Spinal cord (tissue), 10 donors: ENCODE data around the gene CAMKK1. TPM values are rescaled to one million over a fixed set of nuclear protein-coding genes. Genes with fewer than 3 reads are reported as not detected.

Experiments used
- DNase-seq, 6 donors: peaks; one replicate each; pipeline versions ENCODE4 v3.0.0 to v3.0.0-alpha.2; 2013 to 2015; ENCODE audit warnings: low spot score in 6 of 6, low read depth in 4 of 6
- H3K27ac ChIP-seq: one replicate; pipeline ENCODE4 v1.5.1; 2013; ENCODE audit warnings: low read depth, low read length, control low read depth
- H3K27me3 ChIP-seq: one replicate; pipeline ENCODE4 v1.6.1; 2013; ENCODE audit warnings: low read length; ENCODE audit not compliant: control insufficient read depth, insufficient read depth
- H3K36me3 ChIP-seq: one replicate; pipeline ENCODE4 v1.6.1; 2013; ENCODE audit warnings: low read length; ENCODE audit not compliant: control insufficient read depth, insufficient read depth
- H3K4me1 ChIP-seq: one replicate; pipeline ENCODE4 v1.6.1; 2013; ENCODE audit warnings: low read length; ENCODE audit not compliant: control insufficient read depth, insufficient read depth
- H3K4me3 ChIP-seq: one replicate; pipeline ENCODE4 v1.5.1; 2013; ENCODE audit warnings: low read depth, low read length, control low read depth
- H3K9me3 ChIP-seq: one replicate; pipeline ENCODE4 v1.6.1; 2013; ENCODE audit warnings: low read length; ENCODE audit not compliant: control insufficient read depth, insufficient read depth
- WGBS: methylation state at CpG from one replicate; pipeline ENCODE4 v1.1.5; 2013; ENCODE audit warnings: missing lambda C conversion rate; ENCODE audit not compliant: insufficient coverage; 5-methylcytosine and 5-hydroxymethylcytosine counted together
- polyA plus RNA-seq, 2 donors: library from polyadenylated mRNA; unstranded; fragments of 120-200 nt; gene quantifications; one replicate each; pipeline ENCODE4 v1.2.1, GENCODE V29; 2013; ENCODE audit not compliant: insufficient read length in 2 of 2
- total RNA-seq, 2 donors: library from RNA; depleted of rRNA in 1 of 2; stranded (reverse); fragments of 120-200 nt in 1 of 2; fragments of >200 nt in 1 of 2; gene quantifications; one replicate each; pipeline versions ENCODE4 v1.2.3 to v1.2.4, GENCODE V29; 2013 to 2014
- donor health status: healthy.

The CAMKK1 gene
- total and polyA plus RNA-seq, 4 donors = 5.2 to 22.5 (median 13.5) TPM

DNA sequence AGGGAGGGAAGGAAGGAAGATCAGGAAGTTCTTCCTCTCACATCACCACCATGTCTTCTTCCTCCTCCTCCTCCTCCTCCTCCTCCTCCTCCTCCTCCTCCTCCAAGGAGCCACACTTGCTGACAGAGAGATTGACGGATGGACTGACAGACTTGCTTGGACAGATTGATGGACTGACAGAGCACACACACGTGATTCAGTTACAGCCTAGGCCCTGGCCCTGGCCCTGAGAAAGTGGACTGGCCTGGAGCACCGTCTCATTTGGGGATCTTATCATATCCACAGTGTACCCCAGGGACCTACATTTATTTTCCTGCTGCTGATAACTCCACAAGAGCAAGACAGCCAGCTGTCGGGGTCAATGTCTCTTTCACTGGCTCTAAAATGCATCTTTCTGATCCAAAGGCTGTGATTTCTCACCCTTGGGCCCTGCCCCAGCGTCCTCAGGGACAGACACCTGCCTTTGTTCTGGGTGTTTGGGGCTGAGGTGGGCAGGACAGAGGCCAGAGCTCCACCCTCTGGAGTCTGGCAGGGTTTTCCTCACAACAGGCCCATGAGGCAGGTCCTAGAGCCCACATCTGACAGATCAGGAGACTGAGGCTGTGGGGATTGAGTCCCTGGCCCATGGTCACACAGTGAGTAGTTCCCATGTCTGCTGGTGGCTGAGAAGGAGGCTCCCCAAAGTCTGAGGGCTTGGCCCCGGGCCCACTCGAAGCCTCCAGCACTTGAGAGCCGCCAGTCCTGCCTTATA lies 25.7 kb upstream of the CAMKK1 start:
- no peak overlapping the region for H3K4me3 ChIP-seq
- WGBS = 66% methylated on average over 8 of the region's 8 CpGs
- H3K27ac ChIP-seq = no peak overlapping the region
- H3K27me3 ChIP-seq = no peaks in the 10 kb centered on the region
- H3K9me3 ChIP-seq = no peaks in the 10 kb centered on the region
- no peak for DNase-seq
- H3K4me1 ChIP-seq = peaks cover 14% of the 10 kb centered on the region
- no peaks in the 10 kb centered on the region for H3K36me3 ChIP-seq

DNA sequence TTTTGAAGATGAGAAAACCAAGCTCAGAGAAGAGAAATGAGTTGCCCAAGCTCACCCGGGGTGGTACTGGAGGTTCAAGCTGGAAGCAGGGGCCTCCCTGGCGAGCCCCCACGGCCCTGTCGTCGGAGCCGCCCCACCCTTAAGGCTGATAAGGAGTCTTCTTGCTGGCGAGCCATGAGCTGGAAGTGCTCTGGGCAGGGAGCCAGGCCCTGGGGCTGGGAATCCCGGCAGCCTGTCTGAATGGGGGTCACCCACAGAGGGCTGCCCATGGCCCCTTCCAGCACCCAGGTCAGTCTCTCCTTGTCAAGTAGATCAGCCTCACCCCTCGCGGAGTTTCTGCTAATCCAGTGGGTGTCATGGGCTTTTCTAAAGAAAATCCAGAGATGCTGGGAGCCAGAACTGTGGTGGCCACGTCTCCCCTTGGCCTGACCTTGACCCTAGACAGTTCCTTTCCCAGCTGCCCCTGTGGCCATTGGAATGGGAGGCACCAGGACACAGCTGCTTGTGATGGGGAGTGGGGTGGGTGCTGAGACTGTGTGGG lies 24.6 kb upstream of the CAMKK1 start:
- Histone ChIP-seq H3K27ac (no peak overlapping the region), H3K27me3 (no peaks in the 10 kb centered on the region), H3K4me1 (peaks cover 15% of the 10 kb centered on the region), H3K36me3 (no peaks in the 10 kb centered on the region), H3K4me3 (no peak overlapping the region), H3K9me3 (no peaks in the 10 kb centered on the region)
- 42% methylated on average over 11 of the region's 11 CpGs for WGBS
- no peak for DNase-seq

DNA sequence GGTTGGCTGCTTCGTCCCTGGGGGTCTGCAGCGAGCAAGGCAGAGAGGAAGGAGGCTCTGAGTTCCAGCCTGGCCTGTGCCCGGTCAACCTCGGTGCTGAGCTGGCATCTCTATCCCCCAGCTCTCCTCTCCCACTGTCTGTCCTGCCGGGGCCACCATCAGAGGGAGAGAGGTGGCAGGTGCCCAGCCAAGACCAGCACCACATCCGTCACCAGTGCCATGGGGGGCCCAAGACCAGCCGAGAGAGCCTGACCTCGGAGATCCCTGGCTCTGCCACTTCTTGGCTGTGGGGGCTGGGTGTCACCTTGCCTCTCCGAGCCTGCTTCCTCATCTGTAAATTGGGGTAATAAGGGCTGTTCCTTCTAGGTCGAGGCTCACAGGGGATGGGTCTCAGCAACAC lies 24.0 kb upstream of the CAMKK1 start:
- no peaks in the 10 kb centered on the region for H3K9me3 ChIP-seq
- no peaks in the 10 kb centered on the region for H3K36me3 ChIP-seq
- no peaks in the 10 kb centered on the region for H3K27me3 ChIP-seq
- WGBS = 73% methylated on average over 6 of the region's 10 CpGs
- no peak for DNase-seq
- H3K27ac ChIP-seq = no peak overlapping the region
- H3K4me1 ChIP-seq = peaks cover 15% of the 10 kb centered on the region
- no peak overlapping the region for H3K4me3 ChIP-seq

DNA sequence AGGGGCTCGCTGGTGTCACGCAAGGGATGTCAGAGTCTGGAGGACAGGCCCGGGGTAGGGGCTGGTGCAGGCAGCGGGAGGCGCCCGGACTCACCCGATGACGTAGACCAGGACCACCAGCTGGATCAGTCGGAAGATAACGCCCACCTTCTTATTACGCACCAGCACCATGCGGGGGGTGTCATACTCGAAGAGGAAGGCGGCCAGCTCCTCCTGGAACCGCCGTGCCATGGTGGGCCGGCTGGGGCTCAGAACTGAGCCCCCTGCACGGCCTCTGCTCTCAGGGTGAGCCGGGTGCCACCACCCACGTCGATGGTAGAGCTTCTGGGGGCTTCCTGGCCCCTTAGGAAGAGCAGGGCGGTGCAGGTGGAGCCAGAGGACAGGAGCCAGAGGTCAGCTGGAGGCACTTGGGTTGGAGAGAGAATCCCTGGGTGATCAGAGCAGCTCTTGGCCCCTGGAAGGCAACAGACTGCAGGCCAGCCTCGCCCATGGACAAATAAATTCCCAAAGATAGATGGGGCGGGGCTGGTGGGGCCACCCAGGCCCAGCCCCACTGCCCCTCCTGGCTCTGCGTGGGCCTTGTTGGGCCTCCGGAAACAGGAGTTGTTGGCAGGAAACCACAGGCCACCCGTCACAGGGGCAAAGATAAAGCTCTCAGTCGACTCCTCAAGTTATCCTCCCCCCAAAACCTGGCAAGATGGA lies 23.3 kb upstream of the CAMKK1 start, which contains the start of gene P2RX1:
TSS of gene P2RX1 (minus strand) at position 471 of the 702 bp plus-strand sequence. CDS start at position 231, 240 bp downstream.
- no peak for DNase-seq
- H3K4me3 ChIP-seq = no peak within 1 kb of the TSS

DNA sequence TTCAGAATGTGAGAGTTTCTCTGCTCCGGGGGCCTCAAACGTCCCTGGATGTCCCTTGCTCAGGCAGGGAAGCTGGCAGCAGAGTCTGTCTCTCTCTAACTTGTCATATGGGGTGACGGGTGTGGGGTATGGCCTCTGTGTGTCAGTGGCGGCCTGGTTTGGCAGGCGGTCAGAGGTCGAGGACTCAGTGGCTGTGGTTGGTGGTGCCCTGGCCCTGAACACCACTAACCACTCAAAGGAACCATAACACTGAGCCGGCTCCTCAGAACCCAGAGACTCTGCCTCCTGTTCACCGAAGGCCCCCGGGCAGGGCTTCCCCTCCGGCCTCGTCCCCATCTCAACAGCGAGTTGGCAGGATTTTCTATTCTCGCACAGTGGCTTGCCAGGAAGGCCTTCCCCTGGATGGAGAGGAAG lies 22.7 kb upstream of the CAMKK1 start:
- DNase-seq = no peak
- H3K9me3 ChIP-seq = no peaks in the 10 kb centered on the region
- no peak overlapping the region for H3K4me3 ChIP-seq
- no peak overlapping the region for H3K27ac ChIP-seq
- 88% methylated on average over 11 of the region's 13 CpGs for WGBS
- no peaks in the 10 kb centered on the region for H3K27me3 ChIP-seq
- no peaks in the 10 kb centered on the region for H3K36me3 ChIP-seq
- peaks cover 15% of the 10 kb centered on the region for H3K4me1 ChIP-seq

More for the DNA sequence above, 23.3 kb upstream of the CAMKK1 start, which contains the start of gene P2RX1:
- Histone ChIP-seq H3K9me3 (no peaks in the 10 kb centered on the region), H3K27ac (no peak within 1 kb of the TSS), H3K36me3 (no peaks in the 10 kb centered on the region), H3K27me3 (no peaks in the 10 kb centered on the region), H3K4me1 (peaks cover 15% of the 10 kb centered on the region)
- 82% methylated on average over 28 of the region's 28 CpGs for WGBS

DNA sequence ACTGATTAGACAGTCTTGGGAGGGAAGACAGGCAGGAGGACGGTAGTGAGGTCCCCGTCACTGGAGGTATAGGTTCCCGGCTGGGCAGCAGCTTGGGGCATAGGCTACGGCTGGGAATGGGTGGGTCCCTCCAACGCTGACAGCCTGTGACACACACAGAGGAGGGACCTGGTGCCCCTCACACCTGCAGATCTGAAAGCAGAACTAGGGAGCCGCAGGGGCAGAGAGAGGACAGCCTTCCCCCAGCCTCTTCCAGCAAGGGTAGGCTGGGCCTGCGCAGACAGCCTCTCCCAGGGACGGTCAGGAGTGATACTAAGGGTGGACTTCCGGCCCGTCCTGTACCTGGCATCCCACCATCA lies 21.4 kb upstream of the CAMKK1 start:
- no peak overlapping the region for H3K27ac ChIP-seq
- H3K9me3 ChIP-seq = no peaks in the 10 kb centered on the region
- no peaks in the 10 kb centered on the region for H3K27me3 ChIP-seq
- 89% methylated on average over 6 of the region's 10 CpGs for WGBS
- no peaks in the 10 kb centered on the region for H3K36me3 ChIP-seq
- H3K4me1 ChIP-seq = peaks cover 15% of the 10 kb centered on the region
- no peak overlapping the region for H3K4me3 ChIP-seq
- DNase-seq = no peak

DNA sequence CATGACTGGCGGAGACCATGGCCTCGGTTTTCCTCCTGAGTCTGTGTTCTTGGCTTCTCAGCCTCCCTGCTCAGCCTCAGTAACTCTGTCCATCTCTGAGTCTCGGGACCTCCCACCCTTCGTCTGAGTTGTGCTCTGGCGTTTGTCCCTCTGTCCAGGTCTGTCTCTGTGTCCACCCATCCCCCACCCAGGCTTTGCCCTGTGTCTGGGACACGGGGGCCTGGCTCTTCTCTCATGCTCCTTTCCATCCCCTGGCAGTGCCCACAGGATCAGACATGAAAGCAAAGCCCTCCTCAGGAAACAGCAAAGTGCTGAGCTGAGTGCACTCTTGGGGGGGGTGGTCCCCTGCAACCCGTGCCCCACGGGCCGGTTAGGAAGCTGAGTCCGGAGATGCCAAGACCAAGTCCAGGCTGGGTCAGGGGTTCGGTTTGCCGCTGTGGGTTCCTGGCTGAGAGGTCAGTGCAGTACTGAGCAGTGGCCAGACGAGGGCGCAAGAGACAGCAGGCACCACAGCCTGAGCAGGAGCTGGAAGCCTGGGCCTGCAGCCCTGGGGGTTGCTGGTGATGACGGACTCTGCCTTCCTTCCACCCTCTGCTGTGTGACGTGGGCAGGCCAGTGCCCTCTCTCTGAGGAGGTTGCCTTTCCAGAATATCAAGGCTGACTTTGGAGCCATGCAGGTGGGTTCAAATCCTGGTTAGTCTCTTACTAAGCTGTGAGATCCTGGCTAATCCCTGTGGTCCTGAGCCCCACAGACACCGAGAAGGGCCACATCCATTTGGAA lies 20.9 kb upstream of the CAMKK1 start:
- no peak overlapping the region for H3K27ac ChIP-seq
- no peaks in the 10 kb centered on the region for H3K36me3 ChIP-seq
- H3K27me3 ChIP-seq = no peaks in the 10 kb centered on the region
- H3K9me3 ChIP-seq = no peaks in the 10 kb centered on the region
- no peak overlapping the region for H3K4me3 ChIP-seq
- peaks cover 15% of the 10 kb centered on the region for H3K4me1 ChIP-seq
- peak in 3 of 6 donors; percentile 41 to 83 (median 75) for DNase-seq
- WGBS = 27% methylated on average over 17 of the region's 17 CpGs

DNA sequence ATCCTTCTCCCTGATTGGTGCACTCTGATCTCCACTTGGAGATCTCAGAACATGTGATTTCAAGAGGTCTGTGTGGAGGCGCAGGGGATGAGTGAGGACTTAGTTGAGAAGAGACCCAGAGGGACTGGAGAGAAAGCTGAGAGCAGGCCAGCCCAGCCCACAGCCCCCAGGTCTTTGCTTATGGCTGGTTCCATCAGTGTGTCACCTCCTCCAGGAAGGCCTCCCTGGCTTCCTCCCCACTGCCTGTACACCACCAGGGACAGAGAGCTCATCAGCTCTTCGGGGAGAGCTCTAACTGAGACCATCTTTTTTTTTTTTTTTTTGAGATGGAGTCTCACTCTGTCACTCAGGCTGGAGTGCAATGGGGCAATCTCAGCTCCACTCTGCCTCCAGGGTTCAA lies 20.0 kb upstream of the CAMKK1 start:
- Histone ChIP-seq H3K27ac (no peak overlapping the region), H3K36me3 (no peaks in the 10 kb centered on the region), H3K4me3 (no peak overlapping the region), H3K4me1 (peaks cover 15% of the 10 kb centered on the region), H3K27me3 (no peaks in the 10 kb centered on the region), H3K9me3 (no peaks in the 10 kb centered on the region)
- WGBS = 100% methylated on average over 1 of the region's 2 CpGs
- no peak for DNase-seq

DNA sequence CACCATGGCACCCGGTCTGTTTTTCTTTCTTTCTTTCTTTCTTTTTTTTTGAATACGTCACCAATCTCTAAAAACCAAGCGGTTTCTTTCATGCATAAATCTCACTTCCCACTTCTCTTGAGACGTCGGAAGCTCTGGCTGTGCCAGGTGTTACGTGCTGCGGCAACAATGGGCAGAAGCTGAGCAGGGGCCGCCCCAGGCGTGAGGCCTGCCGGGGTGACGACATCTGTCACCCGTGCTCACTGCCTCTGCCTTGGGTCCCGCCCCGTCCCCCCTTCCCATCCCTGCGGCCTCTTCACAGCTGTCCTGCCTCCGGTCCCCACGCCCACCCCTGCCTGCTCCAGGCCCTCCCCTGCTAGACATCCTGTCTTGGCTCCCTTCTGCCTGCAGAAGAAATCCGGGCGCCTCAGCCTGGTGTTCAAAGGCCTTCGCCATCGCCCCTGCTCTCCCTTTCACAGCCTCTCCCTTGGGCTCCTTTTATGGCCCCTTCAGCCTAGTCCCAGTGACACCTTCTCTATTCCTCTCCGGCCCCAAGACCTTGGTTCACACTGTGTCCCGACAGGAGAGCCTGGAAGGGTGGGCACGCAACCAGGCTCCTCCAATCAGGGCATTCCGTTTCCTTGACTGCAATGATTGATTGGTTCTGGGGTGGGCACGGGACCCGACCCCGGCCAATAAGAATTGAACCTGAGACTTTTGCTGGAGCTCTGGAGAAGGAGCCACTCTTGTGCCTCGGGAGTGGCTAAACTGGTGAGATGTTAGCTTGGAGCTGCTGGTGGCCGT lies 18.6 kb upstream of the CAMKK1 start:
- 54% methylated on average over 30 of the region's 30 CpGs for WGBS
- DNase-seq = no peak
- H3K9me3 ChIP-seq = no peaks in the 10 kb centered on the region
- no peak overlapping the region for H3K4me3 ChIP-seq
- no peak overlapping the region for H3K27ac ChIP-seq
- no peaks in the 10 kb centered on the region for H3K36me3 ChIP-seq
- H3K27me3 ChIP-seq = no peaks in the 10 kb centered on the region
- peaks cover 10% of the 10 kb centered on the region for H3K4me1 ChIP-seq
